Transverse colon (tissue), 4 donors: ENCODE measurements around the gene LNX1. TPM values are rescaled to one million over a fixed set of nuclear protein-coding genes. Genes with fewer than 3 reads are reported as not detected.

Experiments
- DNase-seq: peaks from one replicate; pipeline ENCODE4 v3.0.0-alpha.2; 2019
- H3K27ac ChIP-seq, 4 donors: fragments of 200-600 bp; sonication (generic); 2 replicates each; pipeline ENCODE4 v1.5.1; 2016 to 2018; ENCODE audit warnings: inconsistent platforms in 4 of 4
- H3K27me3 ChIP-seq: fragments of 200-600 bp; sonication (generic); 2 replicates; pipeline ENCODE4 v1.5.1; 2017; ENCODE audit warnings: inconsistent platforms
- H3K36me3 ChIP-seq, 4 donors: fragments of 200-600 bp; sonication (generic); 2 replicates each; pipeline ENCODE4 v1.5.1; 2017 to 2019; ENCODE audit warnings: inconsistent platforms in 4 of 4
- H3K4me1 ChIP-seq, 4 donors: fragments of 200-600 bp; sonication (generic); 2 replicates each; pipeline ENCODE4 v1.5.1; 2017 to 2020; ENCODE audit warnings: inconsistent platforms in 4 of 4
- H3K4me3 ChIP-seq, 4 donors: fragments of 200-600 bp; sonication (generic); 1 replicate in 1 of 4; 2 replicates in 3 of 4; pipeline versions ENCODE4 v1.5.1 to v1.6.1; 2017 to 2019; ENCODE audit warnings: inconsistent platforms in 4 of 4
- H3K9me3 ChIP-seq, 2 donors: fragments of 200-600 bp; sonication (generic); 2 replicates each; pipeline ENCODE4 v1.5.1; 2017 to 2019; ENCODE audit warnings: inconsistent platforms in 2 of 2
- CTCF ChIP-seq, 5 experiments: fragments of 200-600 bp in 3 of 5; fragments of 450-650 bp in 2 of 5; sonication (generic) in 3 of 5; IDR thresholded peaks; 1 replicate in 2 of 5; 2 replicates in 3 of 5; pipeline ENCODE4 v1.5.1; 2016 to 2017; ENCODE audit warnings: antibody characterized with exemption in 5 of 5, inconsistent platforms in 3 of 5, mild to moderate bottlenecking in 2 of 5, moderate library complexity in 1 of 5
- EP300 ChIP-seq: sonication (generic); formaldehyde crosslinking; IDR thresholded peaks from one replicate; pipeline ENCODE4 v1.6.1; 2017; ENCODE audit warnings: antibody characterized with exemption, low read depth
- POLR2A ChIP-seq: fragments of 450-650 bp; IDR thresholded peaks from one replicate; pipeline ENCODE4 v1.6.1; 2016; ENCODE audit warnings: antibody characterized with exemption, mild to moderate bottlenecking, moderate library complexity
- POLR2AphosphoS5 ChIP-seq, 3 donors: sonication (generic); formaldehyde crosslinking; IDR thresholded peaks; one replicate each; pipeline ENCODE4 v1.6.1; 2016; ENCODE audit warnings: antibody characterized with exemption in 3 of 3
- WGBS, 2 donors: methylation state at CpG; one replicate each; pipeline ENCODE4 v1.1.5; 2018; ENCODE audit warnings: low coverage in 1 of 2; 5-methylcytosine and 5-hydroxymethylcytosine counted together
- in situ Hi-C, 4 donors: fragments of 200-750 bp; cut with MboI; loops; one replicate each; pipeline versions ENCODE4 v1.15.0 to v1.15.1; 2017; ENCODE audit warnings: low sequenced_read_pairs in 3 of 4, low pct_ligation_motif_present in 1 of 4, low pct_unique_long_range_greater_than_20kb in 1 of 4
- intact Hi-C: fragments of 100-400 bp; cut with DNase I; formaldehyde crosslinking; loops from one replicate; pipeline ENCODE4 v1.15.1; 2023; ENCODE audit warnings: low total_unique reads
- total RNA-seq, 4 donors: library from RNA; depleted of rRNA; stranded (reverse); fragments of >200 nt; gene quantifications; one replicate each; pipeline ENCODE4 v1.1.0, GENCODE V29; 2016

The LNX1 gene
- total RNA-seq, 4 donors from 2014 or later: 2.6 to 35.5 (median 18.1) TPM

DNA sequence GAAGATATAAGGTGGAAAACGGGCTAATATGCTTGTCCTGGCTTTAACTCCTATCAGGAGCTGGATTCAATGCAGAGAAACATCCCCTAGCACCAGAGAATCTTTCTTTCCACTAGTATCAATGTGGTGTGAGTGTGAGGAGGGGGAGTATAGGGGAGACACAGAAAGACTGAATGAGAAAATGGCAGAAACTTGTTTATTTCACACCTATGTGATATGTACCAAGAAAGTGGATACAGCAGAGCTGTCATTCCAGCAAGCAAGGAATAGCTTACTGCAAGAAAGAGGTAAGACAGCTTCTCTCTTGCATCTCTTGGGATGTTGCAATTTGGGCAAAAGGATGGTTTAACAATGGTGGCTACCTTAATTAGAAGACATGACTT, 105.6 kb downstream of the LNX1 start:
- intact Hi-C loops: no loop called here
- in situ Hi-C loops: loop anchor here in 2 of 4 donors (25.0 kb wide), 4 partner anchors 98 to 727 kb away; partner anchors contain the start of gene FIP1L1 (in 1 of the 2)
- Histone ChIP-seq H3K27ac (peak overlapping the region in 1 of 4 donors; percentile 23), H3K9me3 (no peaks in the 10 kb centered on the region), H3K27me3 (no peaks in the 10 kb centered on the region), H3K36me3 (no peaks in the 10 kb centered on the region), H3K4me1 (no peaks in the 10 kb centered on the region), H3K4me3 (no peak overlapping the region)
- WGBS, 2 donors: 63 to 67% methylated on average over 1 of the region's 1 CpG
- TF ChIP-seq POLR2A: no peak
- no peak for TF ChIP-seq CTCF (IDR thresholded peaks at IDR 0.05)
- no peak for TF ChIP-seq POLR2AphosphoS5 (IDR thresholded peaks at IDR 0.05)
- TF ChIP-seq EP300: no peak
- DNase-seq: no peak

GRCh38 chr4:53484911-53485657, 106.2 kb downstream of the LNX1 start:
- H3K27me3 ChIP-seq: no peaks in the 10 kb centered on the region
- no peak for DNase-seq
- H3K4me3 ChIP-seq: no peak overlapping the region
- no peaks in the 10 kb centered on the region for H3K4me1 ChIP-seq
- TF ChIP-seq POLR2AphosphoS5 (IDR thresholded peaks at IDR 0.05) (peak in 1 of 3 donors; percentile 20), EP300 (no peak)
- no peaks in the 10 kb centered on the region for H3K36me3 ChIP-seq
- no peaks in the 10 kb centered on the region for H3K9me3 ChIP-seq
- 73% methylated on average over 5 of the region's 5 CpGs for WGBS, 2 donors
- intact Hi-C loops (no loop called here), in situ Hi-C loops (loop anchor here in 2 of 4 donors (25.0 kb wide), 4 partner anchors 98 to 727 kb away; partner anchors contain the start of gene FIP1L1 (in 1 of the 2))
- peak overlapping the region in 1 of 4 donors; percentile 23 for H3K27ac ChIP-seq

GRCh38 chr4:53483250-53483649, 108.0 kb downstream of the LNX1 start:
- H3K36me3 ChIP-seq: no peaks in the 10 kb centered on the region
- no peak for DNase-seq
- intact Hi-C loops (no loop called here), in situ Hi-C loops (loop anchor here in 2 of 4 donors (25.0 kb wide), 4 partner anchors 96 to 729 kb away; partner anchors contain the start of gene FIP1L1 (in 1 of the 2))
- no peaks in the 10 kb centered on the region for H3K4me1 ChIP-seq
- WGBS, 2 donors: 89 to 100% methylated on average over 1 of the region's 1 CpG
- no peak for TF ChIP-seq CTCF (IDR thresholded peaks at IDR 0.05)
- TF ChIP-seq POLR2AphosphoS5 (IDR thresholded peaks at IDR 0.05): no peak
- no peak for TF ChIP-seq POLR2A
- TF ChIP-seq EP300: no peak
- H3K4me3 ChIP-seq: no peak overlapping the region
- no peaks in the 10 kb centered on the region for H3K9me3 ChIP-seq
- no peaks in the 10 kb centered on the region for H3K27me3 ChIP-seq
- H3K27ac ChIP-seq: no peak overlapping the region

DNA sequence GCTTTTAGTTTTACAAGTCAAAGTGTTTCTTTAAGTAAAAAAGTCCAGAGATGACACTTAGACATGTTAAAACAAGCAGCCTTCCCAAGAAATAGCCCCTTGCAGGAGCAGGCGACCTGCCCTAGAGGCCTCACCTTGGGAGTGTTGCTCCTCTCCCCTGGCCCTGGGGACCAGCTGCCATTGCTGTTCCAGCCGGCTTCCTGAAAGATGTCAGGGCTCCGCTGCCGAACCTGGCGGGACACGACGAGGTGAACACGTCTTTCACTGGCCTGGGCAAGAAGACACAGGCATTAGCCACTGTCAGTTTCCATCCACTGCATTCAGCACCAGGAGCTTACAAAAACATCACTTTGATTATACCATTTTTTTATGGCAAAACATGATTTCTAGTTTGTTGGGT, 109.7 kb downstream of the LNX1 start:
- Histone ChIP-seq H3K9me3 (no peaks in the 10 kb centered on the region), H3K27ac (no peak overlapping the region), H3K36me3 (no peaks in the 10 kb centered on the region), H3K4me1 (no peaks in the 10 kb centered on the region), H3K27me3 (no peaks in the 10 kb centered on the region), H3K4me3 (no peak overlapping the region)
- WGBS, 2 donors: 89% methylated on average over 8 of the region's 8 CpGs; no CpG with 5 or more reads in 1 of the 2 donors
- TF ChIP-seq CTCF (IDR thresholded peaks at IDR 0.05): no peak
- no peak for TF ChIP-seq POLR2A
- no peak for TF ChIP-seq POLR2AphosphoS5 (IDR thresholded peaks at IDR 0.05)
- no peak for TF ChIP-seq EP300
- intact Hi-C loops: no loop called here
- no peak for DNase-seq
- in situ Hi-C loops: loop anchor here in 2 of 4 donors (25.0 kb wide), 4 partner anchors 94 to 731 kb away; partner anchors contain the start of gene FIP1L1 (in 1 of the 2)
